PC-3 (cell line): ENCODE data around the gene GPAM. TPM values are rescaled to one million over a fixed set of nuclear protein-coding genes. Genes with fewer than 3 reads are reported as not detected.

ENCODE experiments used
- ATAC-seq: fragments of 200-7000 bp; cut with Tn5 transposase; 2 replicates; pipeline ENCODE4 v1.9.1; 2020; ENCODE audit warnings: mild to moderate bottlenecking, moderate library complexity
- BruUV-seq: library from RNA; stranded (reverse); fragments of 400-500 nt; replicated peaks from 2 replicates; lab custom pipeline; 2021; lab: Mats Ljungman, UMichigan
- CTCF ChIA-PET: fragments of 300-600 bp; sonication (Branson Sonifier 250); formaldehyde crosslinking; loops from one replicate; lab custom pipeline; 2022; ENCODE audit warnings: antibody characterized with exemption; lab: Charles Lee
- POLR2A ChIA-PET: fragments of 300-600 bp; sonication (Branson Sonifier 250); formaldehyde crosslinking; loops from one replicate; lab custom pipeline; 2022; ENCODE audit warnings: antibody characterized with exemption; ENCODE audit not compliant: unreplicated experiment; lab: Charles Lee
- DNase-seq: peaks from one replicate; pipeline ENCODE4 v3.0.0-alpha.2; 2015
- H2AFZ ChIP-seq: fragments of 300-600 bp; sonication (generic); 2 replicates; pipeline ENCODE4 v1.6.0; 2016; ENCODE audit warnings: antibody characterized with exemption, low read length
- H3F3A ChIP-seq: fragments of 300-600 bp; sonication (generic); one replicate; pipeline ENCODE4 v1.6.0; 2017; ENCODE audit warnings: antibody characterized with exemption, low read length, control low read depth, mild to moderate bottlenecking; ENCODE audit not compliant: unreplicated experiment
- H3K27ac ChIP-seq: fragments of 300-600 bp; sonication (generic); 2 replicates; pipeline ENCODE4 v1.5.1; 2016; ENCODE audit warnings: mild to moderate bottlenecking, low read length
- H3K27me3 ChIP-seq: fragments of 300-600 bp; sonication (generic); 2 replicates; pipeline ENCODE4 v1.6.1; 2016; ENCODE audit warnings: low read length, mixed read lengths
- H3K36me3 ChIP-seq: fragments of 300-600 bp; sonication (generic); 2 replicates; pipeline ENCODE4 v1.6.1; 2016; ENCODE audit warnings: low read depth, mixed run types, low read length, mixed read lengths
- H3K4me1 ChIP-seq: fragments of 300-600 bp; sonication (generic); 2 replicates; pipeline ENCODE4 v1.5.1; 2016; ENCODE audit warnings: low read length; ENCODE audit not compliant: insufficient read depth
- H3K4me2 ChIP-seq: fragments of 300-600 bp; sonication (generic); 2 replicates; pipeline ENCODE4 v1.6.0; 2016; ENCODE audit warnings: low read length
- H3K4me3 ChIP-seq: fragments of 300-600 bp; sonication (generic); 2 replicates; pipeline ENCODE4 v1.5.1; 2016; ENCODE audit warnings: mild to moderate bottlenecking, low read length, mixed read lengths
- H3K79me2 ChIP-seq: fragments of 300-600 bp; sonication (generic); 2 replicates; pipeline ENCODE4 v1.6.1; 2017; ENCODE audit warnings: low read length, mixed read lengths
- H3K9ac ChIP-seq: fragments of 300-600 bp; sonication (generic); 2 replicates; pipeline ENCODE4 v1.6.0; 2016; ENCODE audit warnings: mild to moderate bottlenecking, low read length
- H3K9me2 ChIP-seq: fragments of 300-600 bp; sonication (generic); replicated peaks from 2 replicates; pipeline ENCODE4 v1.6.1; 2016; ENCODE audit warnings: mixed run types, low read length, mixed read lengths
- H3K9me3 ChIP-seq: fragments of 300-600 bp; sonication (generic); 2 replicates; pipeline ENCODE4 v1.6.1; 2016; ENCODE audit warnings: low read length, mixed read lengths
- H4K20me1 ChIP-seq: fragments of 300-600 bp; sonication (generic); 2 replicates; pipeline ENCODE4 v1.6.1; 2016; ENCODE audit warnings: low read length, mixed read lengths
- EZH2 ChIP-seq: fragments of 300-600 bp; sonication (generic); IDR thresholded peaks from one replicate; pipeline ENCODE4 v1.6.1; 2017; ENCODE audit warnings: antibody characterized with exemption, mild to moderate bottlenecking, low read length; ENCODE audit not compliant: unreplicated experiment
- EZH2phosphoT487 ChIP-seq: fragments of 300-600 bp; sonication (generic); IDR thresholded peaks from 2 replicates; pipeline ENCODE4 v1.6.1; 2018; ENCODE audit warnings: mild to moderate bottlenecking, antibody characterized with exemption, low read length, borderline replicate concordance
- intact Hi-C: fragments of 100-400 bp; cut with micrococcal nuclease; formaldehyde crosslinking; loops from 2 replicates; pipeline ENCODE4 v1.9.0; 2023
- total RNA-seq: library from RNA; depleted of rRNA; stranded (reverse); fragments of >200 nt; gene quantifications from 2 replicates; pipeline ENCODE4 v1.2.3, GENCODE V29; 2014
- TF ChIP-seq, protein P1 (sequence below): fragments of 300-600 bp; sonication (generic); conservative IDR thresholded peaks from 2 replicates; pipeline ENCODE4 v1.5.1; 2017; ENCODE audit warnings: antibody characterized with exemption, low read depth, mild to moderate bottlenecking, low read length

The GPAM gene
- total RNA-seq, 1 experiment from 2014 or later, result 6.2 TPM

DNA sequence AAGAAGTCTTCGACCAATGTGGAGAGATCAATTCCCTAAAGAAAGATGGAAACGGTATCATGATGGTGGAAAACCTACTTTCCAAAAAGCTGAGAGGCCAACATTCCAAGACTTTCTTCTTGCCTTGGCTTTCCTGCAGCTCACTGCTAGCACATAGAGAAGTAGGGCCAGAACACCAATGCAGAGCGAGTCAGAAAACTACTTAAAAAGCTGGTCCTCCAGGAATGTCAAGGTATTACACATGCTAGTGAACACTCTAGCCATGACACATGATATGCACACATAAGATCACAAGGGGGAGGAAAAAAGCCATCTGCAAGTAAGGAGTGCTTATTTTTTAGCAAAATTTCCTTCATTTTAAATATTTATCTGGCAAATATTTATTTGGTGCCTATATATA is 22.7 kb downstream of the GPAM start:
- Histone ChIP-seq H3K27ac (no peak overlapping the region), H3K79me2 (no peaks in the 10 kb centered on the region), H3K27me3 (no peaks in the 10 kb centered on the region), H3F3A (no peaks in the 10 kb centered on the region), H3K4me3 (no peak overlapping the region), H3K9me3 (no peaks in the 10 kb centered on the region), H3K36me3 (no peaks in the 10 kb centered on the region; the same call in 1 of the 2 replicates), H3K4me1 (no peaks in the 10 kb centered on the region), H3K9ac (no peak overlapping the region), H4K20me1 (no peaks in the 10 kb centered on the region), H2AFZ (no peak overlapping the region), H3K4me2 (no peak overlapping the region), H3K9me2 (no peaks in the 10 kb centered on the region)
- ChIA-PET CTCF (interaction anchor here (0.6 kb wide), 1 partner anchor 142 kb away, joined by 3 read pairs; no protein-coding TSS in a partner anchor), POLR2A (no interaction called here)
- BruUV-seq, result no TSS peak
- TF ChIP-seq EZH2 (no peak), EZH2phosphoT487 (no peak)
- TF ChIP-seq, protein P1, sequence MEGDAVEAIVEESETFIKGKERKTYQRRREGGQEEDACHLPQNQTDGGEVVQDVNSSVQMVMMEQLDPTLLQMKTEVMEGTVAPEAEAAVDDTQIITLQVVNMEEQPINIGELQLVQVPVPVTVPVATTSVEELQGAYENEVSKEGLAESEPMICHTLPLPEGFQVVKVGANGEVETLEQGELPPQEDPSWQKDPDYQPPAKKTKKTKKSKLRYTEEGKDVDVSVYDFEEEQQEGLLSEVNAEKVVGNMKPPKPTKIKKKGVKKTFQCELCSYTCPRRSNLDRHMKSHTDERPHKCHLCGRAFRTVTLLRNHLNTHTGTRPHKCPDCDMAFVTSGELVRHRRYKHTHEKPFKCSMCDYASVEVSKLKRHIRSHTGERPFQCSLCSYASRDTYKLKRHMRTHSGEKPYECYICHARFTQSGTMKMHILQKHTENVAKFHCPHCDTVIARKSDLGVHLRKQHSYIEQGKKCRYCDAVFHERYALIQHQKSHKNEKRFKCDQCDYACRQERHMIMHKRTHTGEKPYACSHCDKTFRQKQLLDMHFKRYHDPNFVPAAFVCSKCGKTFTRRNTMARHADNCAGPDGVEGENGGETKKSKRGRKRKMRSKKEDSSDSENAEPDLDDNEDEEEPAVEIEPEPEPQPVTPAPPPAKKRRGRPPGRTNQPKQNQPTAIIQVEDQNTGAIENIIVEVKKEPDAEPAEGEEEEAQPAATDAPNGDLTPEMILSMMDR, result no peak
- intact Hi-C loops, result no loop called here
- no peak for ATAC-seq
- DNase-seq, result no peak

DNA sequence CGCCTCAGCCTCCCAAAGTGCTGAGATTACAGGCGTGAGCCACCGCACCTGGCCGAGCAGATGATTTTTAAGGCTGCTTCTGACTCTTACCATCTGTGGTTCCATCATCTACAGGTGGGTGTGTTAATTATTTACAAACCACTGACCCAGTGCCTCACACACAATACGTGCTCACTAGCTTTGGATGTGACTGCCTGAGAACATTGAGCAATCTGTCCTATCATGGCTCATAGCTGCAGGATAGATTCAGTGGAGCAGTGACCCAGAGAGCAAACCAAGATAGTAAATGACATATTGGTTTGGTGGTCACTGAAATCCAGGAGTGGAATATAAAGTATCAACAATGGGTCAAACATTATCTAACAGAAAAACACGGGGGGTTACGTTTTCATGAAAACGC is 24.1 kb downstream of the GPAM start:
- Histone ChIP-seq H3K36me3 (no peaks in the 10 kb centered on the region; the same call in 1 of the 2 replicates), H3K4me2 (no peak overlapping the region), H3K9me2 (no peaks in the 10 kb centered on the region), H3K4me3 (no peak overlapping the region), H3K27me3 (no peaks in the 10 kb centered on the region), H2AFZ (no peak overlapping the region), H3K9me3 (no peaks in the 10 kb centered on the region), H3K79me2 (no peaks in the 10 kb centered on the region), H3K4me1 (no peaks in the 10 kb centered on the region), H3K27ac (no peak overlapping the region), H3F3A (no peaks in the 10 kb centered on the region), H3K9ac (no peak overlapping the region), H4K20me1 (no peaks in the 10 kb centered on the region)
- no peak for TF ChIP-seq EZH2
- TF ChIP-seq, protein P1, result no peak
- POLR2A ChIA-PET, result no interaction called here
- DNase-seq (no peak), ATAC-seq (no peak)
- CTCF ChIA-PET, result no interaction called here
- BruUV-seq, result no TSS peak
- intact Hi-C loops, result no loop called here

DNA sequence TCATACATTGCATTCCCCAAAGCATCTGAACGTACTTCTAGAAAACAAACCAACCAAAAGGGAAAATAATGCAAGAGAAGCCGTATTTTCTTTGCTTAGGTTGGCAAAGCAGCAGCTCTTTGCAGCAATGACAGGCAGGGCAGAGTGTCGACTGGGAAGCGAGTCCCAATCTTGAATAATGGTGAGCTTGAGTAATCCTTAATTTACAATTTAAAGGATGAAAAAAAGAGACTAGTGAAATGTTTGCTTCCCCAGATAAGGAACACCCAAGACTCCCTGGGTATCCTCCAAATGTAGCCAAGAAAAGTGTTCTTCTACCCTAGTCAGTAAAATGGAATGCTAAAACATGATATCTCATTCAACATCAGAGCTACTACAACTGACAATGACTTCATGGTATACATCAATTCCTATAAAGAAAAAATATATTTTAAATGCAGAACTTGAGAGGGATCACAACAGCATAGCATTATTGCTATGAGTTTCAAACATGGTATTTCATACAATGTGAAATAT is 32.0 kb downstream of the GPAM start:
- CTCF ChIA-PET, result no interaction called here
- Histone ChIP-seq H3K36me3 (no peaks in the 10 kb centered on the region), H3K27me3 (no peaks in the 10 kb centered on the region), H4K20me1 (no peaks in the 10 kb centered on the region), H3K4me3 (no peak overlapping the region), H3K79me2 (no peaks in the 10 kb centered on the region), H2AFZ (no peak overlapping the region), H3K4me1 (no peaks in the 10 kb centered on the region), H3F3A (no peaks in the 10 kb centered on the region), H3K9me3 (no peaks in the 10 kb centered on the region), H3K27ac (no peak overlapping the region), H3K4me2 (no peak overlapping the region), H3K9me2 (no peaks in the 10 kb centered on the region), H3K9ac (no peak overlapping the region)
- POLR2A ChIA-PET, result no interaction called here
- TF ChIP-seq, protein P1, result no peak
- TF ChIP-seq EZH2 (no peak), EZH2phosphoT487 (no peak)
- DNase-seq (no peak), ATAC-seq (no peak)
- BruUV-seq, result no TSS peak
- intact Hi-C loops, result no loop called here
